ENCODE data around the gene ZBTB7C. TPM values are rescaled to one million over a fixed set of nuclear protein-coding genes. Genes with fewer than 3 reads are reported as not detected.

Gene ZBTB7C
- total RNA-seq, 1 donor from 2014 or later: 2.6 TPM

GRCh38 chr18:48000701-48001100 lies 408.5 kb downstream of the ZBTB7C start:
- no peak for DNase-seq
- no peak for ATAC-seq (ENCODE audit: poor library complexity)
- intact Hi-C loops (cut with DNase I): no loop called here

DNA sequence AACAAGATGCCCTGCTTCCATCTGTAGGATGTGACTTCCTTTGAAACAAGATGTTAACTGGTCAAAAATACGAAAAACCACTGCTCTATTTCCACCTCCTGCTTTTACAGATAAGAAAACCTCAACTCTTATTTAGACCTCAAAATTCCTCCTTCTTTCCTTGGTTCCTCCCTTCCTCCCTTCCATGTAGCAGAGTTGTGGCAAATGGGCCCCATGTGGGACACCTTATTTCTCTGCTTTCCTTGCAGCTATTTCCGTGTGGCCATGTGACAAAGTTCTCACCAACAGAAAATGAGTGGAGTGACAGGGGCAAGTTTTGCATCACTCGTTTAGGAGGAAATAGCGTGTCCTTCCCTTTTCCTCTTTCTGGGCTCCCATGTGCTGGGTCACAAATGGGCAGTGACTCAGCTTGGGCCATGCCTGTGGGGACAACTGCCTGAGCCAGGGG lies 409.4 kb downstream of the ZBTB7C start:
- DNase-seq (no peak), ATAC-seq (ENCODE audit: poor library complexity) (no peak)
- intact Hi-C loops (cut with DNase I): no loop called here

DNA sequence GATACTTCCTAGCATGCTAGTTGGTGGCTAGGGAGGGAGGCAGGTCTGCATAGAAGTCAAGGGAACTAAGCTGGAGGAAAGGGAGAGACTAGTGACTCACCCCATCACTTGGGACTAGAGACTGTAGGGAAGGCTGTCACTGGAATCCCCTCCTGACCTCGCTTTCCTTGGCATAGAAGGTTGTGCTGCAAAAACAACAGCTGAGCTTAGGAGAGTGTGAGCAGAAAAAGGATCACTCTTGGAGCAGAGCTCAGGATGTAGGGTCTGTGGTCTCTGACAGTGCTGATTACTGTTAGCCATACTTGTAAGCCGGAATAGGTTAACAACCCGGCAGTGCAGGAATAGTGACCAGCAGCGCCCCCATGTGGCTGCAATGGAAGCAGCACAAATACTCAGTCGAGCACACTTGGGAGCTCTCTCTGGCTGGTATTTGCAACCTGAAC lies 411.8 kb downstream of the ZBTB7C start:
- no peak for DNase-seq
- intact Hi-C loops (cut with DNase I): no loop called here
- ATAC-seq (ENCODE audit: poor library complexity): no peak

DNA sequence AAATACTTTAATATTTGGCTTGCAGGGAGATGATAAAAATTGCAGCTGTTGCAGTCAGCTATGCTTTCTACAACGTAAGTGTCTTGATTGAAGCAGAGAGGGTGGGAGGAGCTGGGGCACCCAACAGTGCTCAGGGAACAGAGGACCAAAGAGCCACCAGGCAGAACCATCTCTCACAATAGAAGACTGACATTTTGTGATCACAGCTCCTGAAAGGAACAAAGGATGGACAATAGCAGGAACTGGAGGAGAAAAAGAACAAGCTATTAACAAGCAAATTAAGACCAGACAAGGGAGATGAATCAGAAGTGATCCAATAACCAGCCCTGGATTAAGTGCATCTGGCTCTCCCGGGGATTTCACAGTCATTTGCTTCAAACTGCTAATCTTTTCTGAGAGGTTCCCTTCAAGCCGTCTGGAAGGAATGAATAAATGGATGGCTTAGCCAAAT lies 413.1 kb downstream of the ZBTB7C start:
- intact Hi-C loops (cut with DNase I): no loop called here
- no peak for ATAC-seq (ENCODE audit: poor library complexity)
- no peak for DNase-seq

GRCh38 chr18:47995654-47996053 lies 413.5 kb downstream of the ZBTB7C start:
- intact Hi-C loops (cut with DNase I): no loop called here
- no peak for DNase-seq
- ATAC-seq (ENCODE audit: poor library complexity): no peak

DNA sequence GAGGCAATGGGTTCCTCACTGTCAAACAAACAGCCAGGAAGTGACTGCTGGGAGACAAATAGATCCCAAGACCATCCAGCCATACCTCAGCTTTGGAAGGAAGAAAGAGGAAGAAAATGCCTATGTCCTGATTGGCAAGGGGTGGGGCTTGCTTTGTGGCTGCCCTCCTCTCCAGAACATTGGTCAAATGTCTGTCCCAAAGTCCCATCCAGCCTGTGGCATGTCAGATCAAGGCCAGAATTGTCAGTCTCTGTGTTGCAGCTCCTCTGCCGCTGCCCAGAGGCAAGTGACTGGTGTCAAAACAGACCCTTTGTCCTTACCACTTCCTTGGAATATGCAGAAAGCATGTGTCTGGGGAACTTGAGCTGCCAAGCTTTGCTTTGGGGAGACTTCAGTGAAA lies 415.8 kb downstream of the ZBTB7C start:
- no peak for ATAC-seq (ENCODE audit: poor library complexity)
- DNase-seq: no peak
- intact Hi-C loops (cut with DNase I): no loop called here

- no peak for DNase-seq
- no peak for ATAC-seq (ENCODE audit: poor library complexity)
- intact Hi-C loops (cut with DNase I): no loop called here
Measured at GRCh38 chr18:47992976-47993375, 416.2 kb downstream of the ZBTB7C start.

- DNase-seq (no peak), ATAC-seq (ENCODE audit: poor library complexity) (no peak)
- intact Hi-C loops (cut with DNase I): no loop called here
Measured at GRCh38 chr18:47992266-47992665, 416.9 kb downstream of the ZBTB7C start.

DNA sequence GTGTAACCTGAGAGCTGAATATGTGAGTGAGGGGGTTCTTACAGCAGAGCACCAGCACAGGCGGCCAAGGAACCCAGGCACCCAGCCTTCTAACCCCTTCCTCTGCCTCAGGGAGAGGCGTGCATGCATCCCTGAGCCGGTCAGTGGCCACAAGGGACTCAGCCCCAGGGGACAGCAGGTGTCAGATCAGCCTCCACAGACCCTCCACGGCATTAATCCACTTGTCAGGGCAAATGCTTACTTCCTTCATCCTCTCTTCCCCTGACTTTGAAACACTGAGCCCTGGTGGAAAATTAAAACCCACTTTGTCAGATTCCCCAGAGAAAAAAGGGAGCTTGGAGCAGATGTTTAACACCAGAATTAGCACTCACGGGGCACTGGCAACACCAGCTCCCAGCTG lies 418.2 kb downstream of the ZBTB7C start:
- intact Hi-C loops (cut with DNase I): no loop called here
- DNase-seq (no peak), ATAC-seq (ENCODE audit: poor library complexity) (no peak)

- no peak for DNase-seq
- no peak for ATAC-seq (ENCODE audit: poor library complexity)
- intact Hi-C loops (cut with DNase I): no loop called here
Measured at GRCh38 chr18:47987388-47987699, 421.8 kb downstream of the ZBTB7C start.

DNA sequence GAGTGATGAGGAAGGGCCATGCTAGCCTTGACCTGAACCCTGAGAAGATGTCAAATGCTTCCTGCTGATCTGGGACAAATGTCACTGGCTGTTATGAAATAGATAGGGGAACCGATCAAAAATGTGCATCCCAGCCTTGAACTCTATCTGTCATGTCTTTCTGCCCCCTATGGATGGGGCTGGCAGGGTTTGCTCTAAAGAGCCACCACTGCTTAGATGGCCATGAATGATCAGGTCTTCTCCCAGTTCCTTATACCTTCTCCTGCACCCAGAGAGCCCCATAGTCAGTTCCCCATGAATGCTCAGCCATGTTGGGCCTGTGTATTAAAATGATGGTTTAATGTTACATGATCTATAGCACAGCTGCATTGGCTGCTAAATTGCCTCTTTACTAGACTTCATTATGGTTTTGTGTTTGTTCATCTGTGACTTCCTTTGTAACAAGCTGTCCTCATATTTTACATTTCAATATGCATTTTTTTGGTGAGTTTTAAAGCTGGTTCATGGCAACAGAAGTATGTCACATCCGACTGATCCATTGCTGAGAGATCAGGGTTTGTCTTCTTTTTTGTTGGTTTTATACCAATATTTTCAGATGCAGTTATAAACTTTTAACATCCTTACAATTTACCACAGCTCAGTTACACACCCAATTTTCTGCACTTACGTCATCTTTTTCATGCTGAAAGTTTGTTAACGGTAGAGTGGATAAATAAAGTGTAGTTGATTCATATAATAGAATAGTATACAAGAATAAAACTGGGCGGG lies 422.4 kb downstream of the ZBTB7C start:
- DNase-seq (no peak), ATAC-seq (ENCODE audit: poor library complexity) (no peak)
- intact Hi-C loops (cut with DNase I): no loop called here

- no peak for DNase-seq
- intact Hi-C loops (cut with DNase I): no loop called here
- ATAC-seq (ENCODE audit: poor library complexity): no peak
Measured at GRCh38 chr18:47985866-47986265, 423.3 kb downstream of the ZBTB7C start.

DNA sequence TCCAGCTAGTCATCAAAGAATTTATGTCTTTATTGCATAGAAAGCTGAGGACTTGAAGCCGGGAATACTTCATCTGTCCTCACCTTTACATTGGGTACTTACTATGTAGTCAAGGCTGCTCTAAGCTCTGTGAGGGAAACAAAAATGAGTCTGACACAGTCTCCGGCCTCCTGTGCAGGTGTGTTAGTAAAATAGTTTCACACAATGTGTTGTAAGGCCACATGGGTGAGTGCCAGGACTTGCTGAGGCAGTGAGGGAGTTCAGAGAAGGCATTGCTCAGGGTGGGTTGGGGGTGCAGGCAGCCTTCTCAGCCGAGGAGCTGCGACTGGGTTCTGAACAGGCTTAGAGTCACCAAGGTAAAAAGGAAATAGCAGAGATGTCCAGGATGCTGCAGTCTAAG lies 424.2 kb downstream of the ZBTB7C start:
- DNase-seq (no peak), ATAC-seq (ENCODE audit: poor library complexity) (no peak)
- intact Hi-C loops (cut with DNase I): no loop called here

DNA sequence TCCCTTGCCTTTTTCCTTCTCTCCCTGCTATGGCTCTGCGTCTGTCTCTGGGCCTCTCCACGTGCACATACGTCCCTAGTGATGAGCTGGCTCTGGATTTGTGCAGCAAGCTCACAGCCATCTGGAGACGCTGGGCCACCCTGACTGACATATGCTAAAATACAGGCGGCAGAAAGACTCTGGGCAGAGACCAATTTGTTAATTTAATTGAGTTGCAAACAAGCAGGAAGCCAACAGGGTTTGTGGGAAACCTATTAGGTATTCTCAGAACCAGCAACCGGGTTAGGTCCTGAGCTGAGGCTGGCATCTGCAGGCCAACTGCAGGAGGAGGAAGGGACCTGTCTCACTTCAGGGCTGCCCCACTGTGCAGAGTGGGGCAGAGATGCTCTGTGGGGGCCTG lies 425.2 kb downstream of the ZBTB7C start:
- DNase-seq (no peak), ATAC-seq (ENCODE audit: poor library complexity) (no peak)
- intact Hi-C loops (cut with DNase I): no loop called here

GRCh38 chr18:47983055-47983454 lies 426.1 kb downstream of the ZBTB7C start:
- intact Hi-C loops (cut with DNase I): no loop called here
- DNase-seq (no peak), ATAC-seq (ENCODE audit: poor library complexity) (no peak)

- no peak for ATAC-seq (ENCODE audit: poor library complexity)
- no peak for DNase-seq
- intact Hi-C loops (cut with DNase I): no loop called here
Measured at GRCh38 chr18:47981830-47982229, 427.4 kb downstream of the ZBTB7C start.

- no peak for DNase-seq
- ATAC-seq (ENCODE audit: poor library complexity): no peak
- intact Hi-C loops (cut with DNase I): no loop called here
Measured at GRCh38 chr18:47981320-47981719, 427.9 kb downstream of the ZBTB7C start.

DNA sequence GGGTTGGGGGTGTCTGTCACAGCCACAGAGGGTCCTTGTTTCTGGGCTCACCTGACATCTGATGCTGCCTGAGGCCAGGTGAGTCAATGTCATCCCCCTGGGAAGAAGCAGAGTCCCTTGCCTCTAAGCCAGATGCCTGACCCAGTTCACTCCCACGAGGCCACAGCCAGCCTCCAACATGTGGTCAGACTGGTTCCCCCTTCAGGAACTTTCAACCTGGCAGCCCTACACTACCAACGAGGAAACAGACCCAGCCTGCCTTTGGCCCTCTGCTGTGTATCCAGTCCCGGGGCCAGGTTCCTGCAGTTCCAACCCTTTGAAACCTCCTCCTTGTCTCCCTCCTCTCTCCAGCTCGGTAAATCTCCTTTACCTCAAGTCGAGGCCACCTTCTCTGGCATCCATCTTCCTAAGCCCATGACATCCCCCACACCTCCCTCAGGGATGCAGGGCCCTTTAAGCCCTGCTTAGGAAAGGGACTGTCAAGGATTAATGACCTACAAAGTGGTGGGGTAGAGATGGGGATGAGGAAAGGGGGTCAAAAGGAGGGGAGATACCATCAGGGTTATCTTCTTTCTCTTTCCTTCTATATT lies 429.5 kb downstream of the ZBTB7C start:
- ATAC-seq (ENCODE audit: poor library complexity) (no peak), DNase-seq (no peak)
- intact Hi-C loops (cut with DNase I): no loop called here

- intact Hi-C loops (cut with DNase I): no loop called here
- DNase-seq (no peak), ATAC-seq (ENCODE audit: poor library complexity) (no peak)
Measured at GRCh38 chr18:47978603-47979002, 430.6 kb downstream of the ZBTB7C start.

GRCh38 chr18:47978141-47978540 lies 431.0 kb downstream of the ZBTB7C start:
- intact Hi-C loops (cut with DNase I): no loop called here
- no peak for DNase-seq
- no peak for ATAC-seq (ENCODE audit: poor library complexity)

All from Right ventricle myocardium superior (tissue), 1 donor.